ENCODE data around the gene UCK1.

DNA sequence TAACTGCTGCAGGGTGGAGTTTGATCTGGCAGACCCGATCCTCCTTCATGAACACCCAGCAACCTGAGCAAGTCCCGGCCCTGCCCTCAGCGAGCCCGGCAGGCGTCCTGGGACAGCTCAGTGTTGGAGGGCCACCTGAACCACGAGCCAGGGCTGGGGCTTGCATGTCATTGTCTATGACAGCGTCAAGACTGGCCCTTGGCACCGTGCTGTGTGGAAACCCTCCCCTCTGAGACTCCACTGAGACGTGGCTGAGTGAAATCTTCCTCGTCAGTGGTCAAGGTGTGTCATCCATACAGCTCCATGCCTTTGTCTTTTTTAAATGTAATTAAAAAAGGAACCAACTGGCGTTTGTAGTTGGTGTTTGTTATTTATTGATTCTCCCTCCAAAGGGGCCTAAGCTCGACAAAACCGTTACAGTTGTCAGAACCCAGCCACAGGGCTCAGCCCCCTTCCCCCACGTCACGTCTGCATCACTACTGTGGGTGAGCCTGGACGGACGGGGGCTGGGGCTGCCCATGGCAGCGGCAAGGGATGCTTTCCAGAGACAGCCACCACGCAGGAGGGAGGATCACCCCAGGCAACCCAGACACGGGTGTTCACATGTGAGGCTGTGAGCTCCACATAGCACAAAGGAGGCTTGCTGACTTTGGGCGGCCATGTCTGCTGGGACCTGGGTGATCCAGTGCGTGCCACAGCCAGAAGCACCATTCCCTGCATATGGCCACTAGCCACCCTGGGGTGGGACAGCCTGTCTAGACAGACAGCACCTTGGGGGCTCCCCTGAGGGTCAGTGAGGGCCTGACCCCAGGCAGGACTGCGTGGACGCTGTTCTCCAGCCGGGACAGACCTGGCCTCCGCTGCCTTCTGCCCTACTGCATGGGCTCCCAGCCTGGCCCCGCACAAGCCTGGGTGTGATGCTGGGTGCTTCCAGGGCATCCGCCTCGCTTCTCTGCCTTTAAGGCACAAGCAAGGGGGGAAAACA lies 7.3 kb downstream of the UCK1 start:
- TF ChIP-seq, protein P1, sequence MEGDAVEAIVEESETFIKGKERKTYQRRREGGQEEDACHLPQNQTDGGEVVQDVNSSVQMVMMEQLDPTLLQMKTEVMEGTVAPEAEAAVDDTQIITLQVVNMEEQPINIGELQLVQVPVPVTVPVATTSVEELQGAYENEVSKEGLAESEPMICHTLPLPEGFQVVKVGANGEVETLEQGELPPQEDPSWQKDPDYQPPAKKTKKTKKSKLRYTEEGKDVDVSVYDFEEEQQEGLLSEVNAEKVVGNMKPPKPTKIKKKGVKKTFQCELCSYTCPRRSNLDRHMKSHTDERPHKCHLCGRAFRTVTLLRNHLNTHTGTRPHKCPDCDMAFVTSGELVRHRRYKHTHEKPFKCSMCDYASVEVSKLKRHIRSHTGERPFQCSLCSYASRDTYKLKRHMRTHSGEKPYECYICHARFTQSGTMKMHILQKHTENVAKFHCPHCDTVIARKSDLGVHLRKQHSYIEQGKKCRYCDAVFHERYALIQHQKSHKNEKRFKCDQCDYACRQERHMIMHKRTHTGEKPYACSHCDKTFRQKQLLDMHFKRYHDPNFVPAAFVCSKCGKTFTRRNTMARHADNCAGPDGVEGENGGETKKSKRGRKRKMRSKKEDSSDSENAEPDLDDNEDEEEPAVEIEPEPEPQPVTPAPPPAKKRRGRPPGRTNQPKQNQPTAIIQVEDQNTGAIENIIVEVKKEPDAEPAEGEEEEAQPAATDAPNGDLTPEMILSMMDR (IDR thresholded peaks at IDR 0.05; ENCODE audit: low read depth, low read length, missing input control) = no peak
- no peak for TF ChIP-seq TAF1 (conservative IDR thresholded peaks at IDR 0.05)
- no peak for TF ChIP-seq YY1 (IDR thresholded peaks at IDR 0.05)
- no peak for TF ChIP-seq JUND (IDR thresholded peaks at IDR 0.05)
- TF ChIP-seq SP1 (IDR thresholded peaks at IDR 0.05) = no peak
- TF ChIP-seq, protein P2, sequence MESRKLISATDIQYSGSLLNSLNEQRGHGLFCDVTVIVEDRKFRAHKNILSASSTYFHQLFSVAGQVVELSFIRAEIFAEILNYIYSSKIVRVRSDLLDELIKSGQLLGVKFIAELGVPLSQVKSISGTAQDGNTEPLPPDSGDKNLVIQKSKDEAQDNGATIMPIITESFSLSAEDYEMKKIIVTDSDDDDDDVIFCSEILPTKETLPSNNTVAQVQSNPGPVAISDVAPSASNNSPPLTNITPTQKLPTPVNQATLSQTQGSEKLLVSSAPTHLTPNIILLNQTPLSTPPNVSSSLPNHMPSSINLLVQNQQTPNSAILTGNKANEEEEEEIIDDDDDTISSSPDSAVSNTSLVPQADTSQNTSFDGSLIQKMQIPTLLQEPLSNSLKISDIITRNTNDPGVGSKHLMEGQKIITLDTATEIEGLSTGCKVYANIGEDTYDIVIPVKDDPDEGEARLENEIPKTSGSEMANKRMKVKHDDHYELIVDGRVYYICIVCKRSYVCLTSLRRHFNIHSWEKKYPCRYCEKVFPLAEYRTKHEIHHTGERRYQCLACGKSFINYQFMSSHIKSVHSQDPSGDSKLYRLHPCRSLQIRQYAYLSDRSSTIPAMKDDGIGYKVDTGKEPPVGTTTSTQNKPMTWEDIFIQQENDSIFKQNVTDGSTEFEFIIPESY (IDR thresholded peaks at IDR 0.05) = no peak
- no peak for TF ChIP-seq RXRA (IDR thresholded peaks at IDR 0.05)
- TF ChIP-seq RAD21 (IDR thresholded peaks at IDR 0.05) = no peak
- no peak for TF ChIP-seq GABPA (IDR thresholded peaks at IDR 0.05 in 1 of 2, conservative IDR thresholded peaks at IDR 0.05 in 1 of 2)
- TF ChIP-seq, protein P3, sequence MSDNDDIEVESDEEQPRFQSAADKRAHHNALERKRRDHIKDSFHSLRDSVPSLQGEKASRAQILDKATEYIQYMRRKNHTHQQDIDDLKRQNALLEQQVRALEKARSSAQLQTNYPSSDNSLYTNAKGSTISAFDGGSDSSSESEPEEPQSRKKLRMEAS (IDR thresholded peaks at IDR 0.05) = no peak
- TF ChIP-seq HNF4G (IDR thresholded peaks at IDR 0.05) = no peak

Data from liver (tissue), 3 donors.